HEK293T (cell line): ENCODE measurements around the gene JPH2.
A peak's percentile ranks its signal among the peaks of the same experiment; 100 is the strongest.

Source experiments
- CTCF ChIA-PET: fragments of 350-600 bp; formaldehyde crosslinking; extraction: SDS; loops from one replicate; lab custom pipeline; 2021; ENCODE audit warnings: antibody characterized with exemption, inconsistent platforms; lab: Yijun Ruan, JAX
- POLR2A ChIA-PET: fragments of 350-600 bp; formaldehyde crosslinking; extraction: SDS; loops from one replicate; lab custom pipeline; 2020; ENCODE audit warnings: antibody characterized with exemption, inconsistent platforms; lab: Yijun Ruan, JAX
- DNase-seq: peaks from one replicate; pipeline ENCODE4 v3.0.0; 2012; ENCODE audit warnings: mixed read lengths; ENCODE audit errors: extremely low spot score
- ARNT ChIP-seq: fragments of 450-650 bp; IDR thresholded peaks from 2 replicates; pipeline ENCODE4 v1.6.1; 2017; ENCODE audit warnings: mild to moderate bottlenecking
- BHLHE40 ChIP-seq: fragments of 450-650 bp; IDR thresholded peaks from 2 replicates; pipeline ENCODE4 v1.6.1; 2016; ENCODE audit warnings: mild to moderate bottlenecking, moderate library complexity, borderline replicate concordance
- CTBP1 ChIP-seq: fragments of 450-650 bp; IDR thresholded peaks from 2 replicates; pipeline ENCODE4 v1.6.1; 2016; ENCODE audit warnings: borderline replicate concordance
- ELF4 ChIP-seq: fragments of 450-650 bp; IDR thresholded peaks from 2 replicates; pipeline ENCODE4 v1.6.1; 2017; ENCODE audit warnings: antibody characterized with exemption
- FOXA1 ChIP-seq: fragments of 450-650 bp; IDR thresholded peaks from 2 replicates; pipeline ENCODE4 v1.6.1; 2016; ENCODE audit warnings: mild to moderate bottlenecking
- FOXK2 ChIP-seq: fragments of 450-650 bp; IDR thresholded peaks from 2 replicates; pipeline ENCODE4 v1.6.1; 2016; ENCODE audit warnings: mild to moderate bottlenecking
- FOXM1 ChIP-seq: fragments of 450-650 bp; IDR thresholded peaks from 2 replicates; pipeline ENCODE4 v1.6.1; 2017; ENCODE audit warnings: mild to moderate bottlenecking, borderline replicate concordance
- HDGF ChIP-seq: fragments of 450-650 bp; IDR thresholded peaks from 2 replicates; pipeline ENCODE4 v1.6.1; 2017; ENCODE audit warnings: antibody characterized with exemption, borderline replicate concordance
- L3MBTL2 ChIP-seq: fragments of 450-650 bp; conservative IDR thresholded peaks from 2 replicates; pipeline ENCODE4 v1.6.1; 2016; ENCODE audit warnings: mild to moderate bottlenecking
- LEF1 ChIP-seq: fragments of 450-650 bp; IDR thresholded peaks from 2 replicates; pipeline ENCODE4 v1.6.1; 2017; ENCODE audit warnings: mild to moderate bottlenecking, borderline replicate concordance
- NFRKB ChIP-seq: fragments of 450-650 bp; IDR thresholded peaks from 2 replicates; pipeline ENCODE4 v1.6.1; 2016; ENCODE audit warnings: mild to moderate bottlenecking, moderate library complexity
- PKNOX1 ChIP-seq: fragments of 450-650 bp; IDR thresholded peaks from 2 replicates; pipeline ENCODE4 v1.6.1; 2016
- SP1 ChIP-seq: fragments of 450-650 bp; IDR thresholded peaks from 2 replicates; pipeline ENCODE4 v1.6.1; 2017
- SUZ12 ChIP-seq: fragments of 450-650 bp; IDR thresholded peaks from 2 replicates; pipeline ENCODE4 v1.6.1; 2016; ENCODE audit warnings: mild to moderate bottlenecking
- TARDBP ChIP-seq: fragments of 450-650 bp; IDR thresholded peaks from 2 replicates; pipeline ENCODE4 v1.6.1; 2016
- ZNF384 ChIP-seq: fragments of 450-650 bp; IDR thresholded peaks from 2 replicates; pipeline ENCODE4 v1.6.1; 2016

JPH2 gene

GRCh38 chr20:44210406-44211176 is 23.6 kb upstream of the JPH2 start, which contains the start of gene OSER1:
Gene OSER1, minus strand, starts transcription at chr20:44210771. Its CDS starts 3,814 bp downstream, at chr20:44206957.
- peak; percentile 55 for TF ChIP-seq L3MBTL2
- no peak for TF ChIP-seq NFRKB
- 0 out of 2 replicates have a peak, but pooled peaks have one; percentile 10 for TF ChIP-seq FOXM1
- TF ChIP-seq FOXK2 = 0 out of 2 replicates have a peak, but pooled peaks have one; percentile 72
- POLR2A ChIA-PET = interaction anchor here (1.0 to 1.5 kb wide), 2 partner anchors 13 to 15 kb away, joined by 3 to 5 read pairs; no protein-coding TSS in a partner anchor
- CTCF ChIA-PET = no interaction called here
- DNase-seq = peak; percentile 98

- ChIA-PET POLR2A (interaction anchor here (1.0 to 1.5 kb wide), 2 partner anchors 12 to 14 kb away, joined by 3 to 5 read pairs; no protein-coding TSS in a partner anchor), CTCF (interaction anchor here (0.8 kb wide), 1 partner anchor 101 kb away, joined by 3 read pairs; the partner anchor contains the start of gene FITM2)
- DNase-seq = no peak
- no peak for TF ChIP-seq SP1
- no peak for TF ChIP-seq FOXM1
- TF ChIP-seq NFRKB = no peak
- TF ChIP-seq ELF4 = no peak
- no peak for TF ChIP-seq LEF1
- TF ChIP-seq CTBP1 = no peak
- TF ChIP-seq TARDBP = no peak
- TF ChIP-seq ARNT = no peak
- TF ChIP-seq HDGF = no peak
- no peak for TF ChIP-seq PKNOX1
- TF ChIP-seq BHLHE40 = no peak
- no peak for TF ChIP-seq FOXK2
- no peak; the same call in 1 of the 2 replicates for TF ChIP-seq L3MBTL2
- no peak for TF ChIP-seq ZNF384
- no peak for TF ChIP-seq FOXA1
These were observed 22.9 kb upstream of the JPH2 start for GRCh38 chr20:44209686-44210405.

- ChIA-PET CTCF (interaction anchor here (0.5 to 0.8 kb wide), 2 partner anchors 19 to 102 kb away, joined by 3 read pairs; partner anchors contain the start of gene FITM2), POLR2A (no interaction called here)
- TF ChIP-seq ZNF384 (no peak), PKNOX1 (peak; percentile 58)
- no peak for DNase-seq
These were observed 21.8 kb upstream of the JPH2 start for GRCh38 chr20:44208770-44209169.

GRCh38 chr20:44208165-44208564 is 21.2 kb upstream of the JPH2 start:
- TF ChIP-seq TARDBP = no peak
- TF ChIP-seq ZNF384 = no peak
- TF ChIP-seq ARNT = no peak
- TF ChIP-seq CTBP1 = no peak
- no peak for TF ChIP-seq HDGF
- no peak for TF ChIP-seq L3MBTL2
- TF ChIP-seq SP1 = no peak
- TF ChIP-seq FOXA1 = no peak
- TF ChIP-seq SUZ12 = no peak
- no peak for TF ChIP-seq FOXM1
- TF ChIP-seq NFRKB = no peak
- TF ChIP-seq LEF1 = no peak
- TF ChIP-seq BHLHE40 = no peak
- TF ChIP-seq PKNOX1 = no peak
- no peak for TF ChIP-seq ELF4
- POLR2A ChIA-PET = no interaction called here
- CTCF ChIA-PET = no interaction called here
- no peak for DNase-seq

- no peak for DNase-seq
- POLR2A ChIA-PET = no interaction called here
- TF ChIP-seq ZNF384 (no peak), CTBP1 (no peak), SUZ12 (no peak), FOXA1 (no peak), L3MBTL2 (no peak), ARNT (no peak), HDGF (no peak), ELF4 (no peak)
- CTCF ChIA-PET = interaction anchor here (0.7 kb wide), 1 partner anchor 403 kb away, joined by 3 read pairs; no protein-coding TSS in a partner anchor
These were observed 20.2 kb upstream of the JPH2 start for GRCh38 chr20:44207126-44207723.

GRCh38 chr20:44206132-44206531 is 19.1 kb upstream of the JPH2 start:
- ChIA-PET CTCF (no interaction called here), POLR2A (no interaction called here)
- no peak for TF ChIP-seq L3MBTL2
- no peak for TF ChIP-seq CTBP1
- no peak for TF ChIP-seq BHLHE40
- TF ChIP-seq PKNOX1 = no peak
- no peak for TF ChIP-seq SUZ12
- TF ChIP-seq FOXK2 = no peak
- no peak for TF ChIP-seq ARNT
- no peak for DNase-seq
